Measurements from ENCODE around the gene GFPT1. TPM values are rescaled to one million over a fixed set of nuclear protein-coding genes. Genes with fewer than 3 reads are reported as not detected.

Gene GFPT1
- total RNA-seq, 4 donors from 2014 or later = 56.7 to 125 (median 71.3) TPM

DNA sequence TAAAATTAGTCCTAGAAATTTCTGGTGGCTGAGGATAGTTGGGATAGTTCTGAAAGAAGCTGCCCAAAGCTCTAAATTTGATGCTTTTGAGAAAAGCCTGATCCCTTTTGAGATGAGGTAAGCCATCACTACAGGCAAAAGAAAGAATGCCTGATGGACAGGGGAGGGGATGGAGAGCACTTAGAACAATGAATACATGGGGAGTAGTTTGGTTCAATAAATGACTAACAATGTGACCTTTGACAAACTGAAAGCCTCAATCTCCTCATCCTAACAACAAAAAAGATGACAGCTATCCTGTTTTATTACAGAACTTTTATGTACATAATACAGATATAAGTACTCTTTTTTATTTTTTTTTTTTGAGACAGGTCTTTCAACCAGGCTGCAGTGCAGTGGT, 42.7 kb downstream of the GFPT1 start:
- peaks cover 71 to 83% of the 10 kb centered on the region in 2 donors for H3K36me3 ChIP-seq

DNA sequence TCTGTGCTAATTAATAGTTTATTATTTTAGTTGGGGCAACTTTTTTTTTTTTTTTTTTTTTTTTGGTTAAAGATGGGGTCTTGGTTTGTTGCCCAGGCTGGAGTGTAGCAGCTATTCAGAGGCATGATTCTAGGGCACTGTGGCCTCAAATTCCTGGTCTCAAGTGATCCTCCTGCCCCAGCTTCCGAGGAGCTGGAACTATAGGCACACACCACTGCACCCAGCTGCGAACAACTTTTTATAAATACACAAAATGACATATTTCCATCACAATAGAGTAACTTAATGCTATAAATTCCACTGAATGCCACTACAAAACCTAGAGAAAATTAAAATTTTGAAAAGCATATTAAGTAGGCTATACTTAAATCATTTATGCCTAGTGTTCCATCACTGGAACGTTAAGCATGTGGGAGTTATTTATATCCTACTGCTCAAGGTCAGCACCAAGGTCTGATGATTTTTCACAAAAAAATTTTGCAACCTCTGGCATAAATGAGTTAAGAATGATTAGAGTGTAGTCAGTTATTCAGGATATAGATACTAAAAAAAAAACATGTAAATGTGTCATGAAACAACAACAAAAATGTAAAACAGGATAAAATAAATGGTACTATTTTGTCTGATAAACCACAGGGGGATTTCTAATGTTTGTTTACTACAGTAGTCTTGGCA, 46.8 kb downstream of the GFPT1 start:
- 52 to 70% methylated on average over 3 of the region's 3 CpGs for WGBS, 2 donors

More for the DNA sequence above, 42.7 kb downstream of the GFPT1 start:
- TF ChIP-seq, protein P1, sequence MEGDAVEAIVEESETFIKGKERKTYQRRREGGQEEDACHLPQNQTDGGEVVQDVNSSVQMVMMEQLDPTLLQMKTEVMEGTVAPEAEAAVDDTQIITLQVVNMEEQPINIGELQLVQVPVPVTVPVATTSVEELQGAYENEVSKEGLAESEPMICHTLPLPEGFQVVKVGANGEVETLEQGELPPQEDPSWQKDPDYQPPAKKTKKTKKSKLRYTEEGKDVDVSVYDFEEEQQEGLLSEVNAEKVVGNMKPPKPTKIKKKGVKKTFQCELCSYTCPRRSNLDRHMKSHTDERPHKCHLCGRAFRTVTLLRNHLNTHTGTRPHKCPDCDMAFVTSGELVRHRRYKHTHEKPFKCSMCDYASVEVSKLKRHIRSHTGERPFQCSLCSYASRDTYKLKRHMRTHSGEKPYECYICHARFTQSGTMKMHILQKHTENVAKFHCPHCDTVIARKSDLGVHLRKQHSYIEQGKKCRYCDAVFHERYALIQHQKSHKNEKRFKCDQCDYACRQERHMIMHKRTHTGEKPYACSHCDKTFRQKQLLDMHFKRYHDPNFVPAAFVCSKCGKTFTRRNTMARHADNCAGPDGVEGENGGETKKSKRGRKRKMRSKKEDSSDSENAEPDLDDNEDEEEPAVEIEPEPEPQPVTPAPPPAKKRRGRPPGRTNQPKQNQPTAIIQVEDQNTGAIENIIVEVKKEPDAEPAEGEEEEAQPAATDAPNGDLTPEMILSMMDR (IDR thresholded peaks at IDR 0.05) = no peak
- TF ChIP-seq POLR2A (IDR thresholded peaks at IDR 0.05) = no peak
- no peak overlapping the region for H3K27ac ChIP-seq
- no peaks in the 10 kb centered on the region for H3K9me3 ChIP-seq
- no peak for DNase-seq
- intact Hi-C loops (cut with DNase I) = no loop called here
- no peak overlapping the region for H3K4me3 ChIP-seq (replicated peaks in 1 of 3)
- H3K27me3 ChIP-seq = no peaks in the 10 kb centered on the region
- H3K4me1 ChIP-seq = no peaks in the 10 kb centered on the region

DNA sequence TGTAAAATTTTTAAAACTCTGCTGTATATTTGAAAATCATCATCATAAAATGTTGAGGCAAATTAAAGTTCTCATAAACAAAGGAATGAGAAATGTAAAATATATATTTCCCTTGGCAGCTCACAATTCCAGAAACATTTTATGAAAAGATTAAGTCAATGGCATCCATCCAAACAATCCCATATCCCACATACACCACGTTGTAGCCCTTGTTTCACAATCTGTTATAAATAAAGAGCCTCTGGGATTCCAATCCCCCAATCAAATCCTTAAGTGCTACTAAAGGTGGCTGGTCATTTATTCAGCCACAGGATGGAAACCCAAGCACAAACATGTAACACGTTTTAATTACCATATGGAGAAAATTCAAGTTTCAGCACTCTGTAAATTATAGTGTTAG, 51.7 kb downstream of the GFPT1 start:
- 82 to 86% methylated on average over 2 of the region's 2 CpGs for WGBS, 2 donors
- Histone ChIP-seq H3K9me3 (no peaks in the 10 kb centered on the region), H3K27me3 (no peaks in the 10 kb centered on the region), H3K4me1 (no peaks in the 10 kb centered on the region), H3K36me3 (peaks cover 18 to 27% of the 10 kb centered on the region in 2 donors), H3K27ac (no peak overlapping the region), H3K4me3 (replicated peaks in 1 of 3) (no peak overlapping the region)
- no peak for DNase-seq
- TF ChIP-seq POLR2A (IDR thresholded peaks at IDR 0.05) = no peak
- TF ChIP-seq, protein P1 (IDR thresholded peaks at IDR 0.05) = no peak
- intact Hi-C loops (cut with DNase I) = no loop called here

More for the DNA sequence above, 46.8 kb downstream of the GFPT1 start:
- no peaks in the 10 kb centered on the region for H3K4me1 ChIP-seq
- no peak for DNase-seq
- no peak overlapping the region for H3K4me3 ChIP-seq (replicated peaks in 1 of 3)
- intact Hi-C loops (cut with DNase I) = no loop called here
- H3K27me3 ChIP-seq = no peaks in the 10 kb centered on the region
- peaks cover 62 to 68% of the 10 kb centered on the region in 2 donors for H3K36me3 ChIP-seq
- TF ChIP-seq, protein P1 (IDR thresholded peaks at IDR 0.05) = no peak
- no peak for TF ChIP-seq POLR2A (IDR thresholded peaks at IDR 0.05)
- H3K27ac ChIP-seq = no peak overlapping the region
- H3K9me3 ChIP-seq = no peaks in the 10 kb centered on the region

DNA sequence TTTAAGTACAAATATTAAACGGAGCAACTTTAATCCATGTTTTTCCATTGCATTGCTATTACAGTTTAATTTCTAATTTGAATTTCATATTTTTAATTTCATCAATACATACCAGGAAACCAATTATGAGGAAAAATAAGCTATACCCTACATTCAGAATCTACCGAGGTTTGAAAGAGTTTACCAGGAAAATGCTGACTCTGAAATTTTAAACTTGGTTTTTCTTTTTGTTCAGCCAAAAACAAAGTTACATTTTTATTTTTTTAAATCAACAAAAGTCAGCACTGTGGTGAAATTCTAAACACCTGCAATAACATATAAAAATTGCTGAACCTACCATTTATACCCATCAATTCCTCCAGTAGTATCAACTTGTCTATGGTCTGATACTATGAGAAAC, 53.7 kb downstream of the GFPT1 start:
- 94 to 96% methylated on average over 2 of the region's 2 CpGs for WGBS, 2 donors
- H3K9me3 ChIP-seq = no peaks in the 10 kb centered on the region
- peaks cover 24 to 39% of the 10 kb centered on the region in 2 donors for H3K36me3 ChIP-seq
- intact Hi-C loops (cut with DNase I) = no loop called here
- no peaks in the 10 kb centered on the region for H3K27me3 ChIP-seq
- no peak for DNase-seq
- TF ChIP-seq POLR2A (IDR thresholded peaks at IDR 0.05) = no peak
- TF ChIP-seq, protein P1 (IDR thresholded peaks at IDR 0.05) = no peak
- no peaks in the 10 kb centered on the region for H3K4me1 ChIP-seq
- no peak overlapping the region for H3K4me3 ChIP-seq (replicated peaks in 1 of 3)
- no peak overlapping the region for H3K27ac ChIP-seq

DNA sequence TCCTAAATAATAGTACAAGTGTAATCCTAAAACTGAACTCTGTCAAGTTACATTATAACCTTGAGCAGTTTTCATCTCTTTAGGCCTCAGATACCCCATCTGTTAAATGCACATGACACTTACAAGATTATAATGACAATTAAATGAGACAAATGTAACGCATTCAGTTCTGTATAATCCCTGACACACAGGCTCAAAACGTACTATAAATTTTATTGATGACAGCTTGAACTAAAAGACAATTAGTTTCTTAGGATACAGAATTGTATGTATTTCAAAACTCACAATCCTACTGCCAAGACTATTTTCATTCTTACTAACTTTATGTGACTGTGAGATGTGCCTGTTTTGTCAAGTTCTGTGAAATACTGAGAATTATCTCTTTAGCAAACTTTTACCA, 56.2 kb downstream of the GFPT1 start:
- intact Hi-C loops (cut with DNase I) = no loop called here
- H3K4me3 ChIP-seq (replicated peaks in 1 of 3) = no peak overlapping the region
- WGBS, 2 donors = 89 to 91% methylated on average over 2 of the region's 2 CpGs
- no peaks in the 10 kb centered on the region for H3K4me1 ChIP-seq
- peaks cover 38 to 48% of the 10 kb centered on the region in 2 donors for H3K36me3 ChIP-seq
- H3K9me3 ChIP-seq = no peaks in the 10 kb centered on the region
- no peak overlapping the region for H3K27ac ChIP-seq
- no peaks in the 10 kb centered on the region for H3K27me3 ChIP-seq
- no peak for TF ChIP-seq POLR2A (IDR thresholded peaks at IDR 0.05)
- TF ChIP-seq, protein P1 (IDR thresholded peaks at IDR 0.05) = no peak
- no peak for DNase-seq
